HG03095 (cell line): ENCODE data around the gene NDUFAF4.

Source experiments
- ATAC-seq: cut with Tn5 transposase; IDR thresholded peaks from one replicate; pipeline ENCODE4 v1.9.1; 2021; ENCODE audit warnings: moderate library complexity; ENCODE audit not compliant: unreplicated experiment

The NDUFAF4 gene

DNA sequence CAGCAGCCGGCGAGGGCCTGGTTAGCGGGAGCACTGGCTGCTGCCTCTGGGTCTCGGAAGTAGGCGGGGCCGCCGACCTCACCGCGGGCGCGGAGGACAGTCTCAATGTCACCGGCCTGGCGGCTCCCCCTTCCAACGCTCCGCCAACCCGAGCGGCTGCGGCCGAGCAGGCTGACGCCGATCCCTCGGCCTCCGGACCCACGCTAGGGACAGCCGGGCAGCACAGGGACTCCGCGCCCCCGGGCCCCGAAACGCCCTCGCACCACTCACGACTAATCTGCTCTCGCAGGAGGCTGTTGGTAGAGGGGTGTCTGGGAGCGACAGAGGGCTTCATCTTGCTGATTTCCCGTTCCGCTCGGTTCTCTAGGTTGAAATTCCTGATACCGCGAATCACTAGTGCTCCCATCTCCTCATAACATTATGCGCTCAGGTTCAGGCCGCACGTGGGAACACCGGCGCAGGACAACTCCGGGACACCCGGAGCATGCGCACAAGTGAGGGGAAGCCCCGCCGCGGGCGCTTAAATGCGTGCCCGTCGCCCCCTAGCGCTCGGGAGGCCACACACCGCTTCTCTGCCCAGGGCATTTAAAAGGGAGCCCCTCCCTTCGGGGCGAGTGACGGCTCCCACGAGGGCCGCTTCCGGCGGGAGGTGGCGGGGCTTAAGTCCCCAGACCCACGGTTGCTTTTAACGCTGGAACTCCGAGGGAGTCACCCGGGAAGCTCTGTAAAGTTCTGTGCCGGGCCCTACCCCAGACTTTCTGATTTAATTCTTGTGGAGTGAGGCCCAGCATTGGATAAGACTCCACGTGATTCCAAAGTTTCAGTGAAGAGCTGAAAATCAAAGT is at the start of gene NDUFAF4:
Gene NDUFAF4, minus strand, starts transcription at position 496 of the 845 bp plus-strand sequence. Its CDS starts 90 bp downstream, at position 406.
- peak; percentile 93 for ATAC-seq

DNA sequence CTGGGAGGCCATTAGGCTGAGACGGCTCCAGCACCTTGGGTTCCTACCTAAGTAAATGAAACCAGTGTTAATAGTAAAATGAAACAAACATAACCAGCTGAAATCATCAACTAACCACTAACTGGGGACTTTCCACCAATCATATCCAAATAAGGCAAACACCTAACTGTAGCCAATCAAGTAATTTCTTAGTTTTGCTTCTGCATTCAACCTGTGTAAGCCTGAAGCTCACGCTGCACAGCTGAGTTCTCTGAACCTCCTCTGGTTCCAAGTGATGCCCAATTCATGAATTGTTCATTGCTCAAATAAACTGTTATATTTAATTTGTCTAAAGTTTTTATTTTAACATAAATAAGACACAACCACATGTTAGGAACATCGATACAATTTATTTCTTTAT is 49.4 kb upstream of the NDUFAF4 start:
- ATAC-seq, result peak; percentile 93

DNA sequence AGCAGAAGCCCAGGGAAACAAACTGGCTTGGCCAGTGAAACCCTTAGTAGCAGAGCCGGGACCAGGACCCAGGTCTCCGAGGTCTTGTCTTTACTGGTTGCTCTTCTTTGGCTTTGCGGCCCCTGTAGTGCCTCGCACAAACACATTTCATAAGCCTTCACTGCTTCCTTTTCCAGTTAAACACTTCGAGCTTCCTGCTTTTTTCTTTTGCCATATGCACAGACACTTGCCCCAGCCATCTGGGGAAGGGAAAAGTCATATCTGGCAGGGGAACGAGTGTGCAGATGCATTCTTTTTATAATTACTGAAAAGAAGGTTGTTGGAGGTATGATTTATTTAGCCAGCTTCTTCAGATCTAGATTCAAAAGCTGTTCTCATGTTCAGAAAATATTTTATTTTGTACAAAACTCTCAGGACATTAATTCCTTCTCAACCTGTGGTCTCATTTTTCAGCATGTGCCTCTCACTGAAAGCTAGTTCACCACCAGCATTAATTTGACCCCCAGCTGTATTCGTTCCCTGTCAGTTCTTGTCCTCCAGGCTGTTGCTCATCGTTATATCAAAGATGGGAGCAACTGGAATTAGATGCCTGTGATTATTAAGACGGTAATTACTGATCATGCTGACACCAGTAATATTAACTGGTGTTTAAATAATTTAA is 46.0 kb upstream of the NDUFAF4 start:
- no peak for ATAC-seq

GRCh38 chr6:96942676-96943075 is 45.0 kb upstream of the NDUFAF4 start:
- no peak for ATAC-seq

DNA sequence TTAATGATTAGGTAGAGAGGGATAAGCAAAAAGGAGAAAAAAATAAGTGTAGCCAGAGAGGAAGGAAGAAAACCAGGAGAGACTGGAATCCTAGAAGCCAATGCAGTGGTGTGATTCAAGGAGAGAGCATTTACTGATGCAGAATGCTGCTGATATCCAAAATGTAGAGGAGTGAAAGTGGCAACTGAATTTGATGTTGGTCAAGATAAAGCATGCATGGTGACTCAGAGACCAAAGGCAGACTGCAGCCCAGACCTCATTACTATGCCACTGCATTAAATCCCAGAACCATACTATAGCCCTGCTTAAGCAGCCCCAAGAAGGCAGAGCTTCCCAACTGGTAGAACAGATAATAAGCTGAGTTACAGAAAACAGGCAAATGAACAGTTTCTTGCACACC is 42.6 kb upstream of the NDUFAF4 start:
- ATAC-seq, result no peak

- no peak for ATAC-seq
Observed at GRCh38 chr6:96939007-96939805, 41.5 kb upstream of the NDUFAF4 start.

DNA sequence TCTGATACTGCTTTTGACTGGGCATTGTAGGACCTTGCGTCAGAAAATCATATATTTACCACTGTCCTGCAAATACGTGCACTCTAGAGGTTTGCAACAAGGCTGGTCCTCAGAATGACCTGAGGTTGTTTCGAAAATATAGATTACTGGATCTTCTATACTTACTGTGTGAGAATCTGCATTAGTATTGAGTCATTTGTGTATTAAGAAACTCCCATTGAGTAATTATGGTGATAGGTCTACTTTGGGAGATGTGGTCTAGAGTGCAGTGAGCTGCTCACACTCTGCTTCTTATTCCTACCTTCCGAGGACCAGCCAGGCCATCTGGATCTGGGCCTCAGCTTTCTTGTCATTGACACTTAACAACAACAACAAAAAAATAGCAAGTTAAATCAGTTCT is 36.4 kb upstream of the NDUFAF4 start:
- ATAC-seq, result peak; percentile 54

DNA sequence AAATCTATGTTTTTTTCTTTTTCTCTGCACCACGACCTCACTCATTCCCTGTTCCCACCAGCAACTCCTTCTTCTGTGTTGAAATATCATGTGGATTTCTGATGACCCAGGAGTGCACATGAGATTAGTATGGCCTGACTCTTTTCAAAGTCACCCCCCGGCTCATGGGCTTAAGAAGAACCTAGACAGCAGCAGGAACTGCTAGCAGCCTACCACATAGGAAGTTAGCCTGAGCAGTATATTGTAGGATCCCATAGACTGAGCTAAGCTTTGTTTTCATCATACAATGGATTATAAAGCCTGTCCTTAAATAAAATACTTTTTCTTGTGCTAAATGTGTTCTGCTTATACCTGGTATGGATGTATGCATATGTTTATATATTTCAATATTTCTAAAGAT is 33.5 kb upstream of the NDUFAF4 start:
- ATAC-seq, result no peak

GRCh38 chr6:96929741-96930140 is 32.0 kb upstream of the NDUFAF4 start:
- ATAC-seq, result no peak

- ATAC-seq, result no peak
Observed at GRCh38 chr6:96927660-96928059, 30.0 kb upstream of the NDUFAF4 start.

GRCh38 chr6:96926425-96926824 is 28.7 kb upstream of the NDUFAF4 start:
- ATAC-seq, result no peak

GRCh38 chr6:96925290-96925687 is 27.6 kb upstream of the NDUFAF4 start:
- ATAC-seq, result no peak

GRCh38 chr6:96923871-96924493 is 26.3 kb upstream of the NDUFAF4 start:
- ATAC-seq, result peak; percentile 78

- no peak for ATAC-seq
Observed at GRCh38 chr6:96923400-96923799, 25.7 kb upstream of the NDUFAF4 start.

DNA sequence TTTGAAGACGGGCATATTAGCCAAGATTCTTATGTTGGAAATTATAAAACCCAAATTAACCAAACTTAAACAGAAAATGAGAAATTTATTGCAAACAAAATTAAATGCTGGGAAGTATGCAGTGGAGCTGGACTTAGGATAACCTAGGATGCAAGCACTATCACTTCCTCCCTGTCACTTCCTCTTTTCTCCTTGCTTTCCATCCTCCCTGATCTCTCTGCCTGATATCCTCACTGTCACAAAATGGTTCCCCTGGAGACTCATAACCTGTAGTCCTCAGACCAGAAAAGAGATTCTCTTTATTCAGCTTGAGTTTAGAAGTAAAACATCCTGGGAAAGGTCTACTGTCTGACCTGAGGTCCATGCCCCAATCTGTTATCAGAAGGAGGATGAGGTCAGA is 19.4 kb upstream of the NDUFAF4 start:
- no peak for ATAC-seq

DNA sequence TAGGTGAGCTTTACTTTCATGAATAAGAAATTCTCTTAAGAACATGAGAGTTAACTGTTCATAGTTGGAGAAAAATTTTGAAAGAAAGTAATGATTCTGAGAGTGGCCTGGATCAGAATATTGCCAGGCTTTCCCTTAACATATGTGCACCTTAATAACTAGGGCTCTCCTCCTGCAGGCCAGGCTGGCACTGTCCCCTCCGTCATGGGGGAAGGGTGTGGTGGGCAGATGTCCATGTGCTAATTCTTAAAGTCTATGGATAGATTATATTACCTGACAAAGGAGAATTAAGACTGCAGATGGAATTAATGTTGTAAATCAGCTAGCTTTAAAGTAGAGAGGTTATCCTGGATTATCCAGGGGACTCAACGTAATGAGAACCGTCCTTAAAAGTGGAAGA is 15.9 kb upstream of the NDUFAF4 start:
- no peak for ATAC-seq

DNA sequence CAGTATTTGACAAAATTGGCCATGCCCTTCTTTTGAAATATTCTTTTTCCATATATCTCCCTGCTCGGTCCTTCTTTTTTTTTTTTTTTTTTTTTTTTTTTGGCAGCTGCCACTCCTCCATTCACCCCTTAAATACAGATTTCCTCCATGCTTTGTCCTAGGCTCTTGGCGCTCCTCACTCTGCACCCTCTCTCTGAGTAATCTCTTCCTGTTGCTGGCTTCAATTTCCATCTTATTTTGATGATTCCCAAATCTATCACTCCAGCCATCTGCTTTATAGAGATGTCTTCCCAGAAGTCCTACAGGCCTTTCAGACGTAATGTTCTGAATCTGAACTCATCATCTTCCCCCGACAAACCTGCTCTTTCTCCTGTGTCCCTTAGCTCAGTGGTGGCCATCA is 14.1 kb upstream of the NDUFAF4 start:
- ATAC-seq, result no peak

- ATAC-seq, result no peak
Observed at GRCh38 chr6:96911171-96911570, 13.5 kb upstream of the NDUFAF4 start.

GRCh38 chr6:96909811-96910210 is 12.1 kb upstream of the NDUFAF4 start:
- ATAC-seq, result no peak

GRCh38 chr6:96907498-96907897 is 9.8 kb upstream of the NDUFAF4 start:
- ATAC-seq, result peak; percentile 94

- ATAC-seq, result no peak
Observed at GRCh38 chr6:96900873-96901272, 3.2 kb upstream of the NDUFAF4 start.
